ENCODE data around the gene MAGEB2.
"Not testable (repeated sequence)": the region's sequence is repeated elsewhere in the genome, so short reads cannot be mapped to it uniquely, and the experiment has no call there.

Gene MAGEB2, protein sequence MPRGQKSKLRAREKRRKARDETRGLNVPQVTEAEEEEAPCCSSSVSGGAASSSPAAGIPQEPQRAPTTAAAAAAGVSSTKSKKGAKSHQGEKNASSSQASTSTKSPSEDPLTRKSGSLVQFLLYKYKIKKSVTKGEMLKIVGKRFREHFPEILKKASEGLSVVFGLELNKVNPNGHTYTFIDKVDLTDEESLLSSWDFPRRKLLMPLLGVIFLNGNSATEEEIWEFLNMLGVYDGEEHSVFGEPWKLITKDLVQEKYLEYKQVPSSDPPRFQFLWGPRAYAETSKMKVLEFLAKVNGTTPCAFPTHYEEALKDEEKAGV

GRCh38 chrX:30215357-30215843 is at the start of gene MAGEB2:
TSS of gene MAGEB2 (plus strand) at chrX:30215563. CDS start at chrX:30218581, 3,018 bp downstream.
- DNase-seq, result no peak

DNA sequence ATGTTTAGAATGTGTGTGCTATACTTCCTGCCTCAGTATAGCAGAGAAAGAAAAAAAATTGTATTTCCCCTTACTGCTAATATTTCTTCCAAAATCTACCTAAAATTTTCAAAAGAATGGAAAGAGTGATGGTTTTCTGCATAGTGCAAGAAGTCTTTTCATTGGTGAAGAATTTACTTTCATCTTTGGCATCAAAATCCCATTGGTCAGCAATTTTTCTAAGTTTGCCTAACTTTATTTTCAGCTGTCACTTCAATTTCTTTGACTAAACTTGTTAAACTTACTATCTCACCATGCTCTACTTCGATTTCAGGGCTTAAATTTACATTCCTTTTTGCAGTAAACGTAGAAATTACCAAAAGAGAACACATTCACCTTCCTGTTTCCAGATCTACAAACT is 44.5 kb upstream of the MAGEB2 start:
- no peak for DNase-seq

GRCh38 chrX:30181353-30181752 is 34.0 kb upstream of the MAGEB2 start:
- DNase-seq, result no peak

DNA sequence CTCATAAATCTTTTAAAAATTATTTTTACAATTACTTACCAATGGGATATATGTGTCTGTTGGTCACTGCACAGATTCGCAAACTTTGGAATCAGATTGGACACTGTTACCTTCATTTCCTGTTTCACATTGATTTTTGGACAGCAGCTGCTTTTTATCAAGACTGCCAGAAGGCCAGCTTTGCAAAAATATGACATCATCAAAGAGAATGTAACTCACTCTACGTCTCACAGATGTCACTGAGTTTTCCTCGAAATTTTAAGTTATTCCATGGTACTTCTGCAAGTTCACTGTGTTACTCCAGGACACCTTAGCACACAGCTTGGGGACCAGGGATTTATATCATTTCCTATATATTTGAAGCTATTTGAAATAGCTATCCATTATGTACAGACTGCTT is 31.8 kb upstream of the MAGEB2 start:
- DNase-seq, result no peak

GRCh38 chrX:30190426-30190825 is 24.9 kb upstream of the MAGEB2 start:
- DNase-seq, result no peak

GRCh38 chrX:30193910-30194309 is 21.5 kb upstream of the MAGEB2 start:
- not testable (repeated sequence) for DNase-seq

DNA sequence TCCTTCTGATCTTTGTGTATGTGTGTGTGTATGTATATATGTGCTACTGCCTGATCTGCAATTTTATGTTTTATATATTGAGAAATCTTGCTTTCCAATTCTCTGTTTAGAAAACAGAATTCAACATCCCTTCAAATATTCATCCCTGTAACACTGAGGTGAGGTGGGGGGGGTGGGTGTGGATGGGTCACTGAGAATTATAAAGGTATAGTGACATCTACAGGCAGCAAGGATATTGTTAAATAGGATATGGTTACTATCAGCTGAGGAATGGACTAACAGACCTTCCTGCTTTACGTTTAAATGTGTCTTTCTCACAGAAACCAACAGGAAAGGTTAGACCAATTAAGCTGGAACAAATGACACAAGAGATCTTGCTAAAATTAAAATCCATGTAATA is 19.0 kb upstream of the MAGEB2 start:
- DNase-seq, result no peak

DNA sequence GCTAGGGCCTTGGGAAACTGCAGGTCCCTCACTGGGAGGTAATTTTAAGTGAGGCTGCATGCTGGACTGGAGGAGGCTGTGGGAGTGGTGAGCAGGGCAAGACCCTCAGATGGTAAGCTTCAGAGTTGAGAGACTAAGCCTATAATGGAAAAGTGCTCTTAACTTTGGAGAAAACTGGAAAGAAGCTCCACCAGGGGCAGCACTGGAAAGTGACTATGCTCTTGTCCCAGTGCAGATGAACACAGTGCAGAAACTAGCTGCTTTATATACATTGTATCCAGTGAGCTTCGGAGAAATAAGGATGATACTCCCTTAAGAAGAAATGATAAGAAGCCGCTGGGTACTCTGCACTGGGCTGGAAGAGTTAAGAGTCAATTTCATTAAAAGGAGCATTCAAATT is 3.2 kb upstream of the MAGEB2 start:
- DNase-seq, result no peak

- no peak for DNase-seq
Observed at GRCh38 chrX:30217465-30217864, 2.1 kb downstream of the MAGEB2 start.

DNA sequence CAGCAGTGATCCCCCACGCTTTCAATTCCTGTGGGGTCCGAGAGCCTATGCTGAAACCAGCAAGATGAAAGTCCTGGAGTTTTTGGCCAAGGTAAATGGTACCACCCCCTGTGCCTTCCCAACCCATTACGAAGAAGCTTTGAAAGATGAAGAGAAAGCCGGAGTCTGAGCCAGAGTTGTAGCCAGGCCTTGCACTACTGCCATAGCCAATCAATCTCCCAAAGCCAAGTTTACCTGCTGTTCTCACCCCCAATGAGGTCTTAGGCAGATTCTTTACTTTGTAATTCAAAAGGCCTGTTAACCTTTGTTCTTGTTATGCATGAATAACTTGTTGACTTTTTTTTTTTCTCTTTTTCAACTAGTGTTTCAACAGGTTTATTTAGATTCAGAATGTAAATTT is 4.0 kb downstream of the MAGEB2 start:
- DNase-seq, result no peak

DNA sequence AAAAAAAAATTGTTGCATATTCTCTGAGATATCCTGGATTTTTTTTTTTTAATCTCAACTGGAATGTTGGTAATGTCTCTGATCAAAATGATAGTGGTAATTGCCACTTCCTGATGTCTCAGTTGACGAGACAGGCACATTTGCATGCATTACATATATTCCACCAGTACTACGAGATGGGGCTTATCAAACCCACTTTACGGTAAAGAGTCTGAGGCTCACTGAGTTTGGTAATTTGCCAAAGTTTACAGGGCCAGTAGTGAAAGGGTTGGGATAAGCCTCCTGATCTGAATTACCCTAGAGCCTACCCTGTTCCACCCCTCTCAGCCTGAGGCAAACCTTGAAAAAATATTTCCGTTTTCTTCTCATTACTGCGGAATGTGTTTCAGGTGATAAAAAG is 5.3 kb downstream of the MAGEB2 start:
- DNase-seq, result no peak

DNA sequence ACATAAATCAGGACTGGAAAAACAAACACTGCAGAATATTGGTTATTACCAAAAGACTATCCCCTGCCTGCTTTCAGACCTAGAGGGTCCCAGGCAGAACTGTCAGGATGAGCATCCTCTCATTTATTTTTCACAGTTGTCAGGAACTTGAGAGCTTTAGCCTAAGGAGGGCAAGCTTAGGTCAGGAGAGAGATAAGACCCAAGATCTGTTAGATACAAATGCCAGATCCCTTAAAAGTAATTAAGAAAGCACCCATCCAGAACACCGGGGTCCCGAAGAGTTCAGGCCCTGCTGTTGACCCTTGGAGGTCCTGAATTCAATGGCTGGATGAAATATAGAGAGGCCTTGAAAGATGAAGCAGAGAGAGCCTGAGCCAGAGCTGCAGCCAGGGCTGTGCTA is 9.2 kb downstream of the MAGEB2 start:
- DNase-seq, result no peak

GRCh38 chrX:30228526-30228925 is 13.2 kb downstream of the MAGEB2 start:
- DNase-seq, result no peak

DNA sequence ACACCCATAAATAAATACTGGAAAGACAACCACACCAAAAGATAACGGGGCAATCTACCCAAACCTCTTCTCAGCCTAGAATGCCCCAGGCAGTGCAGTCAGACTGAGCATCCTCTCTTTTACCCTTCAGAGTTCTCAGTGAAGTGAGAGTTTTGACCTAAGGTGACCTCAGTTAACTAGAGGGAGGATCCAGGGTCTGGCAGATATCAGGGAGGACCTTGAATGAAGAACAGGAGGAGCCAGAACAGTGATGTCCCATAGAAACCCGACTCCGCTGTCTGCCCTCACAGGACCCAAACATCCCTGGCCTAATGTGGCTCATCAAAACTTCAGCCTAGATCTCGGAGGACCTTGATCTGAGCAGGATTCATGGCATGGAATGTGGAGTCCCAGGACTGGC is 15.0 kb downstream of the MAGEB2 start, which contains the start of gene MAGEB3:
Gene MAGEB3, plus strand, starts transcription at position 263 of the 400 bp plus-strand sequence. CDS start 5,268 bp downstream, outside the sequence.
- DNase-seq, result no peak

- DNase-seq, result no peak
Observed at GRCh38 chrX:30241724-30242415, 26.5 kb downstream of the MAGEB2 start, which contains the start of gene MAGEB4. TSS of gene MAGEB4 (plus strand) at chrX:30242000. CDS start at chrX:30242136, 136 bp downstream.

DNA sequence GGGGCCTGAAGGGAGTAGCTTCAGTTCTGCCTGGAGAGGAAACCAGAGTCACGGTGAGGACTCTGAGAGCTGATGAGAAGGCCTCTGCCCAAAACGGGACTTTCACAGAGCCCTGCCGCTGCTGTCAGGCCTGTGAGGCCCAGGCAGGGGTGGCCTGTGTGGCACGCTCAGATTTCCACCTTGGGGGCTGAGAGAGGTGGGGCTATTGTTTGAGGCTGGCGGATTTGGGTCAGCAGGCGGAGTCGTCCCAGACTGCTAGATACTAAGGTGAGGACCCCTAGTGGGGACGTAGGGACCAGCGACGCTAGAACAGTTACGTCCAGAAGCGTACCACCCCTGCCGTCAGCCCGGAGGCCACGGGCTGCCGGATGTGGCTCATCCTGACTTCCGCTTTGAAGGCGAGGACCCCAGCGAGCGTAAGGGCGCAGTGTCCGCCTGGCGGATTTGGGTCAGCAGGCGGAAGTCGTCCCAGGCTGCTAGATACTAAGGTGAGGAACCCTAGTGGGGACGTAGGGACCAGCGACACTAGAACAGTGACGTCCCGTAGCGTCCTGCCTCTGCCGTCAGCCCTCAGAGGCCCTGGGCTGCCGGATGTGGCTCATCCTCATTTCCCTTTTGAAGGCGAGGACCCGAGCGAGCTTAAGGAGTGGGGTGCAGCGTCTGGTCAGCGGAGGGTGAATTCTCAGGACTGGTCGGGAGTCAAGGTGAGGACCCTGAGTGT is 31.6 kb downstream of the MAGEB2 start, which contains the start of gene MAGEB1:
Gene MAGEB1, plus strand, starts transcription at position 378 of the 721 bp plus-strand sequence. CDS start 3,348 bp downstream, outside the sequence.
- no peak for DNase-seq

- no peak for DNase-seq
Observed at GRCh38 chrX:30248854-30249253, 33.5 kb downstream of the MAGEB2 start.

- no peak for DNase-seq
Observed at GRCh38 chrX:30253257-30253656, 37.9 kb downstream of the MAGEB2 start.

DNA sequence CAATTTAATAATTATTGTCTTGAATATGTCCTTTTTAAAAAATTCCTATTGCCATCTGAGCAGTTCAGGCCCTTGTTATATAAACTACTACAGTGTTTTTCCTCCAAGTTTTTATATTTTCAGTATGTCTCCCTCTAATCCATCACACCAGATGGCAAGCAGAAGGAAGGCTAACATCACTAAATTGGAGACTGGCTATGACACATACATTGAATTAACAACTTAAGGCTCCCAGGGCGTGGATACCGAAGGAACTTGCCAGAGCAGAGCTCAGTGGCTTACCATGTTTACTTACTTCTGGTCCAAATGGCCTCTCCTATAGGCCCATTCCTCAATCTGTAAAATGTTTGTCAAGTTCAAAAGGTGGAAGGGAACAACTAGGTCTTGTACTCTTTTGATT is 44.6 kb downstream of the MAGEB2 start:
- DNase-seq, result no peak

DNA sequence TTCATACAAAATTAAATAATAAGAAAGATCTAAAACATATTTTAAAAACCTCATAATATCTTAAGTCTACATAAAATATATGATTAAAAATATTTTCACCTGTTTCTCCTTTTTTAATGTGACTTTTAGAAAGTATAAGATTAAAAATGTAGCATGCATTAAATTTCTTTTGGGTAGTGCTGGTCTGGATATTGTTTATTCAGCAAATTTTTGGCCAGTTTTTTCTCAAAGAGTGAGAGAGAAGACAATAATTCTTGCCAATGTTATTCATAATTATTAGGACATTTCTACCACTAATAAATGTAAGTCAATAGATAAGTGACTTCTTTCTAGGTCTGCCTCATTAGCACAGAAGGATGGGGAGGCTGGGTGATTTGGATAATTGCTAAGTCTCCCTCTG is 45.6 kb downstream of the MAGEB2 start:
- no peak for DNase-seq

DNA sequence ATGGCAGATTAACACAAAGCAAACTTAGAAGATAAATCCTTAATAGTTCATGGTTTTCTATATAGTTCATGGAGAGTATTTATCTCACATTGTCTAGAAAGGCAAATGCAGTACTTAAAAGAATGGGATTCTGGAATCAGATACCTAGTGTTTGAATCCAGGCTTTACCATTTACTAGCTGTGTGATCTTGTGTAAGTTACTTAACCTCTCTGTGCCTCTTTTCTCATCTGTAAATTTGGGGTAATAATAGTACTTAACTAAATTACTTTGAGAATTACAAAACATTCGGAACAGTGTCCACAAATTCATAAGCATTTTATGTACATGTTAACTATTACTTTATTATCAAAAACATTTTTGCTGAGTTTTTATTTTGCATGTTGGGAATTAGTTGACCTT is 47.4 kb downstream of the MAGEB2 start:
- no peak for DNase-seq
